Type B pancreatic cell (in vitro differentiated cells): ENCODE measurements around the gene ASMT. TPM values are rescaled to one million over a fixed set of nuclear protein-coding genes. Genes with fewer than 3 reads are reported as not detected.

Experiments
- DNase-seq: peaks from one replicate; pipeline ENCODE4 v3.0.0; 2021; ENCODE audit warnings: mixed read lengths; ENCODE audit not compliant: unreplicated experiment; ENCODE audit errors: extremely low spot score
- H3K27ac Mint-ChIP-seq: 2 replicates; pipeline ENCODE4 v1.8.0; 2021; ENCODE audit warnings: mild to moderate bottlenecking, mixed read lengths
- H3K27me3 Mint-ChIP-seq: 2 replicates; pipeline ENCODE4 v1.8.0; 2021; ENCODE audit warnings: mixed read lengths
- H3K36me3 Mint-ChIP-seq: 2 replicates; pipeline ENCODE4 v1.8.0; 2021; ENCODE audit warnings: mixed read lengths
- H3K4me1 Mint-ChIP-seq: one replicate; pipeline ENCODE4 v1.8.0; 2021; ENCODE audit warnings: mixed read lengths; ENCODE audit not compliant: unreplicated experiment
- H3K4me3 Mint-ChIP-seq: 2 replicates; pipeline ENCODE4 v1.8.0; 2021; ENCODE audit warnings: mild to moderate bottlenecking, mixed read lengths
- H3K9me3 Mint-ChIP-seq: 2 replicates; pipeline ENCODE4 v1.8.0; 2021; ENCODE audit warnings: mixed read lengths
- CTCF ChIP-seq: fragments of 200-600 bp; sonication (generic); conservative IDR thresholded peaks from 2 replicates; pipeline ENCODE4 v1.5.0; 2021; ENCODE audit warnings: antibody characterized with exemption, mild to moderate bottlenecking
- total RNA-seq: library from RNA; stranded (reverse); gene quantifications from 2 replicates; pipeline ENCODE4 v1.2.1, GENCODE V29; 2021; ENCODE audit warnings: low replicate concordance

Gene ASMT
- total RNA-seq, 1 donor from 2014 or later: not detected

GRCh38 chrX:1597345-1598020, 17.4 kb upstream of the ASMT start:
- Mint-ChIP-seq H3K27me3 (no peaks in the 10 kb centered on the region), H3K4me3 (no peak overlapping the region), H3K4me1 (no peaks in the 10 kb centered on the region), H3K27ac (no peak overlapping the region), H3K9me3 (no peaks in the 10 kb centered on the region), H3K36me3 (peaks cover 19% of the 10 kb centered on the region)
- peak; percentile 60 for DNase-seq
- no peak for TF ChIP-seq CTCF

GRCh38 chrX:1598021-1598875, 16.6 kb upstream of the ASMT start:
- Mint-ChIP-seq H3K4me3 (no peak overlapping the region), H3K27me3 (no peaks in the 10 kb centered on the region), H3K4me1 (no peaks in the 10 kb centered on the region), H3K9me3 (no peaks in the 10 kb centered on the region), H3K27ac (no peak overlapping the region), H3K36me3 (peaks cover 24% of the 10 kb centered on the region)
- TF ChIP-seq CTCF: no peak
- peak; percentile 67 for DNase-seq

GRCh38 chrX:1598876-1599790, 15.7 kb upstream of the ASMT start:
- TF ChIP-seq CTCF: no peak
- Mint-ChIP-seq H3K4me3 (no peak overlapping the region), H3K9me3 (no peaks in the 10 kb centered on the region), H3K4me1 (no peaks in the 10 kb centered on the region), H3K27ac (peak overlapping the region; percentile 39), H3K27me3 (no peaks in the 10 kb centered on the region), H3K36me3 (peaks cover 27% of the 10 kb centered on the region)
- DNase-seq: peak; percentile 55

DNA sequence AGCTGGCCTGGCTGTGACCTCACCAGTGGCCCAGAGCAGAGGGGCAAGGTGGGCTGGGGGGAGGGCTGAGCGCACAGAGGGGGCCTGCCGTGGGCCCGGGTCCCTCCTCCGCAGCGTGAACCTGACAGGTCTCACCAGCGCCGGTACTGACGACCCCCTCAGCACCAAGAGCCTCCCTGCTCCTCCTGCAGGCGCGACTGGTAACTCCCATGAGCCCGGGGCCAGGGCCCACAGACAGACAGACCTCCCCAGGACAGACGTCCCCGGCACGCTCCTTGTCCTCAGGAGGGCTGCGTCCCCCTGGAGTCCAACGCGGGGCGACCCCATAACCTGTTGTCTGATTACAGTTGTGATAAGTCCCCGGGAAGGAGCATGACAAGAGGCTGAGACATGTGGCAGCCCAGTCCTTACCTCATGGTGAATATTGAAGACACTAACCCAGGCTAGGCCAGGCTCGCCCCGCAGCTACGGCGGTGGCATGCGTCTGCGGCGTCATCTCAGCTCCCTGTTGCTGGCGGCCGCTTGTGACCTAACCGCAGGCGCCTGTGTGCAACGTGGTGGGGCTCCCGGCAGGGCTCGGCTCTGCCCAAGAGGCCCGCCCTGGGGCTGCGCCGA, 15.0 kb upstream of the ASMT start:
- peak; percentile 64 for DNase-seq
- TF ChIP-seq CTCF: no peak
- Mint-ChIP-seq H3K4me3 (no peak overlapping the region), H3K36me3 (peaks cover 29% of the 10 kb centered on the region), H3K9me3 (no peaks in the 10 kb centered on the region), H3K4me1 (no peaks in the 10 kb centered on the region), H3K27me3 (no peaks in the 10 kb centered on the region), H3K27ac (no peak overlapping the region)
